Stimulated activated CD4-positive, alpha-beta T cell treated with anti-CD3 and anti-CD28 coated beads, Interleukin-1b, Interleukin-23, amount 100 ng/mL, for 1 hour (primary cell): ENCODE measurements around the gene MTCL1.

Experiments used
- DNase-seq, 2 donors: peaks; one replicate each; pipeline ENCODE4 v3.0.0-alpha.2; 2020; ENCODE audit warnings: low read depth in 2 of 2

Gene MTCL1

GRCh38 chr18:8865934-8866333 lies 160.6 kb downstream of the MTCL1 start:
- DNase-seq, result no peak

GRCh38 chr18:8866679-8867078 lies 161.3 kb downstream of the MTCL1 start:
- DNase-seq, result no peak

GRCh38 chr18:8868276-8868675 lies 162.9 kb downstream of the MTCL1 start:
- no peak for DNase-seq

- DNase-seq, result no peak
Measured at GRCh38 chr18:8868779-8869415, 163.5 kb downstream of the MTCL1 start.

- DNase-seq, result no peak
Measured at GRCh38 chr18:8869696-8870095, 164.3 kb downstream of the MTCL1 start.

GRCh38 chr18:8870528-8870927 lies 165.2 kb downstream of the MTCL1 start:
- DNase-seq, result no peak

- DNase-seq, result no peak
Measured at GRCh38 chr18:8871489-8871888, 166.1 kb downstream of the MTCL1 start.

GRCh38 chr18:8874872-8875271 lies 169.5 kb downstream of the MTCL1 start:
- DNase-seq, result no peak

- DNase-seq, result no peak
Measured at GRCh38 chr18:8876887-8877286, 171.5 kb downstream of the MTCL1 start.

- no peak for DNase-seq
Measured at GRCh38 chr18:8881103-8881502, 175.7 kb downstream of the MTCL1 start.
